Hepatocyte (in vitro differentiated cells): Measurements from ENCODE around the gene DUSP8.
"Not testable (repeated sequence)": the region's sequence is repeated elsewhere in the genome, so short reads cannot be mapped to it uniquely, and the experiment has no call there.

Experiments
- CTCF ChIP-seq: fragments of 200-600 bp; sonication (generic); IDR thresholded peaks from 2 replicates; pipeline ENCODE4 v1.5.1; 2016; ENCODE audit warnings: antibody characterized with exemption, mild to moderate bottlenecking; ENCODE audit not compliant: poor library complexity
- EZH2 ChIP-seq: fragments of 200-600 bp; sonication (generic); IDR thresholded peaks from 2 replicates; pipeline ENCODE4 v1.6.1; 2016; ENCODE audit warnings: antibody characterized with exemption, mild to moderate bottlenecking, borderline replicate concordance

- TF ChIP-seq CTCF, EZH2: not testable (repeated sequence)
Observed at GRCh38 chr11:1584661-1585370, 12.7 kb upstream of the DUSP8 start, which contains the start of gene KRTAP5-1.
